Hepatocyte (in vitro differentiated cells): ENCODE data around the gene ITPKA. TPM values are rescaled to one million over a fixed set of nuclear protein-coding genes. Genes with fewer than 3 reads are reported as not detected.
A peak's percentile ranks its signal among the peaks of the same experiment; 100 is the strongest.

Source experiments
- DNase-seq: peaks from one replicate; pipeline ENCODE4 v3.0.0-alpha.2; 2016; ENCODE audit warnings: low spot score
- H2AFZ ChIP-seq: fragments of 200-600 bp; sonication (generic); 2 replicates; pipeline ENCODE4 v1.6.0; 2016; ENCODE audit warnings: antibody characterized with exemption, mild to moderate bottlenecking
- H3K27ac ChIP-seq: fragments of 200-600 bp; sonication (generic); 2 replicates; pipeline ENCODE4 v1.5.1; 2016; ENCODE audit warnings: mild to moderate bottlenecking
- H3K27me3 ChIP-seq: fragments of 200-600 bp; sonication (generic); 2 replicates; pipeline ENCODE4 v1.6.1; 2016
- H3K36me3 ChIP-seq: fragments of 200-600 bp; sonication (generic); replicated peaks from 2 replicates; pipeline ENCODE4 v1.5.1; 2016; ENCODE audit warnings: low read depth; ENCODE audit not compliant: insufficient read depth
- H3K4me1 ChIP-seq: fragments of 200-600 bp; sonication (generic); 2 replicates; pipeline ENCODE4 v1.5.1; 2016; ENCODE audit warnings: mild to moderate bottlenecking, moderate library complexity; ENCODE audit not compliant: insufficient read depth
- H3K4me2 ChIP-seq: fragments of 200-600 bp; sonication (generic); 2 replicates; pipeline ENCODE4 v1.6.0; 2016
- H3K4me3 ChIP-seq: fragments of 200-600 bp; sonication (generic); 2 replicates; pipeline ENCODE4 v1.5.1; 2016; ENCODE audit warnings: mild to moderate bottlenecking
- H3K79me2 ChIP-seq: fragments of 200-600 bp; sonication (generic); 2 replicates; pipeline ENCODE4 v1.6.0; 2017; ENCODE audit warnings: mild to moderate bottlenecking
- H3K9me2 ChIP-seq: fragments of 200-600 bp; sonication (generic); replicated peaks from 2 replicates; pipeline ENCODE4 v1.6.0; 2017; ENCODE audit warnings: mild to moderate bottlenecking; ENCODE audit not compliant: insufficient read depth
- H3K9me3 ChIP-seq: fragments of 200-600 bp; sonication (generic); 2 replicates; pipeline ENCODE4 v1.5.1; 2016; ENCODE audit warnings: low read depth, mild to moderate bottlenecking
- H4K20me1 ChIP-seq: fragments of 200-600 bp; sonication (generic); 2 replicates; pipeline ENCODE4 v1.6.0; 2016; ENCODE audit warnings: mild to moderate bottlenecking; ENCODE audit not compliant: insufficient read depth, poor library complexity, severe bottlenecking
- CTCF ChIP-seq: fragments of 200-600 bp; sonication (generic); IDR thresholded peaks from 2 replicates; pipeline ENCODE4 v1.5.1; 2016; ENCODE audit warnings: antibody characterized with exemption, mild to moderate bottlenecking; ENCODE audit not compliant: poor library complexity
- EZH2 ChIP-seq: fragments of 200-600 bp; sonication (generic); IDR thresholded peaks from 2 replicates; pipeline ENCODE4 v1.6.1; 2016; ENCODE audit warnings: antibody characterized with exemption, mild to moderate bottlenecking, borderline replicate concordance
- EZH2phosphoT487 ChIP-seq: fragments of 200-600 bp; sonication (generic); IDR thresholded peaks from one replicate; pipeline ENCODE4 v1.6.1; 2018; ENCODE audit warnings: antibody characterized with exemption, mild to moderate bottlenecking, low read depth, moderate library complexity; ENCODE audit not compliant: unreplicated experiment, severe bottlenecking
- WGBS: methylation state at CpG from one replicate; pipeline ENCODE4 v1.1.6; 2016; ENCODE audit warnings: low lambda C conversion rate; ENCODE audit errors: missing lambda C conversion rate; 5-methylcytosine and 5-hydroxymethylcytosine counted together
- polyA plus RNA-seq: library from polyadenylated mRNA; unstranded; fragments of >200 nt; fragmentation: Nextera tagmentation; extraction: Ambion mirVana; gene quantifications from 2 replicates; pipeline ENCODE4 v1.2.1, GENCODE V29; 2016
- total RNA-seq: library from RNA; depleted of rRNA; stranded (reverse); fragments of >200 nt; gene quantifications from 2 replicates; pipeline ENCODE4 v1.2.3, GENCODE V29; 2014

Gene ITPKA
- total and polyA plus RNA-seq, 2 experiments from 2014 or later, result 20.5 to 33.3 TPM

DNA sequence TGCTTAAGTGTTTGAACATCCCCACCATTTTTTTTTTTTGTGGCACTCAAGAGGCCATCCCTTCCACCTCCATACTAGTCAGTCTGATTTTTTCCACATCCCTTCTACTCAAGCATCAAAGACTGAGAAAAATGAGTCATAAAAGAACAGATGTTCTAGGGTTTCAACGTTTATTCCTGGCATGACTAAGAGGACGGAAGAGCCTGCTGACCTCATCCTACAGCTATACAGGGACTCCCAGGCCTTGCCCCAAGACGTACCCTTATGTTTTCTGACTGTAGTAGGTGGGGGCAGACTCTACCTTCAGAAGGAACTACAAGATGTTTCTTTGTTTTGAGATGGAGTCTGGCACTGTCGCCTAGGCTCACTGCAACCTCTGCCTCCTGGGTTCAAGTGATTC is 3.3 kb upstream of the ITPKA start:
- H3K4me1 ChIP-seq, result peaks cover 12% of the 10 kb centered on the region
- no peak overlapping the region for H3K4me2 ChIP-seq
- no peaks in the 10 kb centered on the region for H3K9me2 ChIP-seq
- WGBS, result 43% methylated on average over 4 of the region's 4 CpGs
- peaks cover 12% of the 10 kb centered on the region for H3K27me3 ChIP-seq
- no peaks in the 10 kb centered on the region for H3K79me2 ChIP-seq
- peak overlapping the region; percentile 51 for H3K27ac ChIP-seq
- no peaks in the 10 kb centered on the region for H4K20me1 ChIP-seq
- H3K9me3 ChIP-seq, result no peaks in the 10 kb centered on the region
- H3K4me3 ChIP-seq, result no peak overlapping the region
- no peak for TF ChIP-seq EZH2
- TF ChIP-seq CTCF, result no peak
- TF ChIP-seq EZH2phosphoT487, result no peak
- H3K36me3 ChIP-seq, result no peaks in the 10 kb centered on the region
- DNase-seq, result peak; percentile 71
- H2AFZ ChIP-seq, result no peak overlapping the region

- TF ChIP-seq EZH2 (no peak), EZH2phosphoT487 (no peak), CTCF (no peak)
- Histone ChIP-seq H3K4me3 (no peak overlapping the region), H3K4me1 (peaks cover 19% of the 10 kb centered on the region), H3K36me3 (no peaks in the 10 kb centered on the region), H2AFZ (no peak overlapping the region), H4K20me1 (no peaks in the 10 kb centered on the region), H3K27me3 (peaks cover 19% of the 10 kb centered on the region), H3K9me3 (no peaks in the 10 kb centered on the region), H3K4me2 (no peak overlapping the region), H3K79me2 (peaks cover 1% of the 10 kb centered on the region), H3K9me2 (no peaks in the 10 kb centered on the region), H3K27ac (no peak overlapping the region)
- 88% methylated on average over 4 of the region's 4 CpGs for WGBS
- DNase-seq, result no peak
Observed at GRCh38 chr15:41491889-41492288, 1.8 kb upstream of the ITPKA start.

- peak overlapping the region; percentile 96 for H3K27ac ChIP-seq
- H3K9me2 ChIP-seq, result no peaks in the 10 kb centered on the region
- no peaks in the 10 kb centered on the region for H3K36me3 ChIP-seq
- H3K79me2 ChIP-seq, result peaks cover 9% of the 10 kb centered on the region
- H3K9me3 ChIP-seq, result no peaks in the 10 kb centered on the region
- H3K4me3 ChIP-seq, result peak overlapping the region; percentile 22
- H2AFZ ChIP-seq, result peak overlapping the region; percentile 69
- no peaks in the 10 kb centered on the region for H4K20me1 ChIP-seq
- H3K27me3 ChIP-seq, result peaks cover 22% of the 10 kb centered on the region
- TF ChIP-seq EZH2, result no peak
- no peak for TF ChIP-seq EZH2phosphoT487
- TF ChIP-seq CTCF, result no peak
- WGBS, result 8% methylated on average over 15 of the region's 15 CpGs
- peaks cover 19% of the 10 kb centered on the region for H3K4me1 ChIP-seq
- H3K4me2 ChIP-seq, result peak overlapping the region; percentile 90
- DNase-seq, result no peak
Observed at GRCh38 chr15:41492597-41493204, 973 bp upstream of the ITPKA start.

- Histone ChIP-seq H4K20me1 (no peaks in the 10 kb centered on the region), H3K36me3 (no peaks in the 10 kb centered on the region), H2AFZ (peak overlapping the region; percentile 39), H3K27ac (peak overlapping the region; percentile 92), H3K79me2 (peaks cover 19% of the 10 kb centered on the region), H3K4me3 (peak overlapping the region; percentile 22), H3K9me2 (no peaks in the 10 kb centered on the region), H3K4me2 (peak overlapping the region; percentile 90), H3K4me1 (peaks cover 19% of the 10 kb centered on the region), H3K9me3 (no peaks in the 10 kb centered on the region), H3K27me3 (peaks cover 31% of the 10 kb centered on the region)
- WGBS, result 0% methylated on average over 8 of the region's 41 CpGs
- no peak for TF ChIP-seq EZH2phosphoT487
- no peak for TF ChIP-seq EZH2
- TF ChIP-seq CTCF, result no peak
- DNase-seq, result no peak
Observed at GRCh38 chr15:41493902-41494189, 172 bp downstream of the ITPKA start.
